GM19239 (cell line): ENCODE measurements around the gene L3MBTL1.
A peak's percentile ranks its signal among the peaks of the same experiment; 100 is the strongest.
"Not testable (repeated sequence)": the region's sequence is repeated elsewhere in the genome, so short reads cannot be mapped to it uniquely, and the experiment has no call there.

Experiments used
- DNase-seq: peaks from one replicate; pipeline ENCODE4 v3.0.0; 2011; ENCODE audit warnings: low spot score; ENCODE audit not compliant: insufficient read length
- FAIRE-seq: peaks from 2 replicates; lab custom pipeline; 2011; peaks lifted over from hg19 to GRCh38; lab: Jason Lieb, UNC

L3MBTL1 gene

DNA sequence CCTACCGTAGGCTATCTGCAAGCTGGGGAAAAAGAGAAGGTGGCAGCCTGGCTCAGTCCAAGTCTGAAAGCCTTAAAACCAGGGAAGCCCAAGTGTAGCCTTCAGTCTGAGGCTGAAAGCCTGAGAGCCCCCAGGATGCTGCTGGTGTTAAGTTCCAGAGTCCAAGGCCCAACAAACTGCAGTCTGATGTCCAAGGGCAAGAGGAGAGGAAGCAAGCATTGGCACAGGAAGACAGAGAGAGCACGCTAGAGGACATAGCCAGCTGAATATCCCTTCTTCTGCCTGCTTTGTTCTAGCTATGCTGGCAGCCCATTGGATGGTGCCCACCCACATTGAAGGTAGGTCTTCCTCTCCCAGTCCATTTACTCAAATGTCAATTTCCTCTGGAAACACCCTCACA is 12.1 kb upstream of the L3MBTL1 start:
- no peak for DNase-seq
- FAIRE-seq: no peak

DNA sequence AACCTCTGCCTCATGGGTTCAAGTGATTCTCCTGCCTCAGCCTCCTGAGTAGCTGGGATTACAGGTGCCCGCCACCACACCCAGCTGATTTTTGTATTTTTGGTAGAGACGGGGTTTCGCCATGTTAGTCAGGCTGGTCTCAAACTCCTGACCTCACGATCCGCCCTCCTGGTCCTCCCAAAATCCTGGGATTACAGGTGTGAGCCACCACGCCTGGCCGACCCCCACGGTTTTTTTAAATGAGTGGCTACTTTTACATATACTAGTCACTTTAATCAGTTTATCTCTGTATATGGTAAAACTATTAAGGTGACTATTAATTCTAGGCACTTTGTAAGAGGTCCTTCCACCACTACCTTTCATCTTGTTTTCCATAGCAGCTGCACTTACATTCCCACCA is 5.5 kb upstream of the L3MBTL1 start:
- FAIRE-seq, DNase-seq: not testable (repeated sequence)

DNA sequence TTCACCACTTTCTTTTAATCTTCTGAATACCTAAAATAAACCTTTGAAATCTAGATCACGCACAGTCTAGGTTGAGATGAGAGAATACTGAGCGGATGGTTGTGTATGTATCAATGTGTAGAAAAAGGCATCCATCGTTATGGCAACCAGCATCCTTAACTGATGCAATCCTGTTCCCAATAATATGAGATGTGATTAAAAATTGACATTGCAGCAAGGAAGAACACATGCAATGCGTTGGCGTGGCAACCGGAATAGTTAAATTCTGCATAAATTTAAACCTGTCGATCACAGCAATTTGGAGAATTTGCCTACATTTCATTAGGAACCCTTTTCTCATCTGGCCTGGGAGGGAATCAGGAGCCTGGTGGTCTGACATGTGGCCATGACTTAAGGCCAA is 1.3 kb upstream of the L3MBTL1 start:
- no peak for DNase-seq
- no peak for FAIRE-seq

DNA sequence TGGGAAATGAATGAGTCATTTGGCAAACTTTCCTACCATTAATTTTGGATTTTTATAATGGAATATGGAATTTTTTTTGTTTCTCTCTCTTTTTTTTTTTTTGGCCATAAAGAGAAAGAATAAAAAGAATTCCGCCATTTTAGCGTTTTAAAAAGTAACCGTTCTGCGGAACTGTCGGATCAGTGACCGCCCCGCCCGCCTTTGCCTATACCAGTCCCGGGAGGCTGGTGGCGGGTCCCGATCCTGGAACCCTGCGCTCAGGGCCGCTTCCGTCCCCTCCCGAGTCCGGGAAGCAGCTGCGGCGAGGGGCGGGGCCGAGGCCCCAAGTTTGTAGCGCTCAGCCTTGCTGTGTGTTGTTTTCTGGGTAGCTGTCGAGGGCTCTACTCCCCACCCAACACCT is 609 bp downstream of the L3MBTL1 start:
- no peak for FAIRE-seq
- no peak for DNase-seq

DNA sequence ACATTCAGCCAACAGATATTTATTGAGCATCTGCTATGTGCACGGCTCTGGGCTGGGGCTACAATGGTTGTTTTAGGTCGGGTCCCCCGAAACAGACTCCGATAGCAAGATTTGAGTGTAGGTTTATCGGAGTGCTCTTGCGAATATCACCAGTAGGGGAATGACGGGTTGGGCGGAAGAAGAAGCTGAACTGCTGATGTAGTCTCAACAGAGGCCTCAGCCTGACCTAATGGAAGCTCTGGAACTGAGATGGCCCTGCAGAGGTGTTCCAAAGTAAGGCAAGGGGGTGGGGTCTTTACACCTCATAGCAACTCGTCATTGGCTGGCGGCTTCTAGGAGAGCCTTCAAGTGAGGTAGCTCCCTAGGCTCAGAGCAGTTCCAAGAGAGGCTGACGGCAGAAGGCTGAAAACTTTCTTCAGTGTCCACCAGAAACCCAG is 1.1 kb downstream of the L3MBTL1 start:
- DNase-seq: no peak
- FAIRE-seq: no peak

DNA sequence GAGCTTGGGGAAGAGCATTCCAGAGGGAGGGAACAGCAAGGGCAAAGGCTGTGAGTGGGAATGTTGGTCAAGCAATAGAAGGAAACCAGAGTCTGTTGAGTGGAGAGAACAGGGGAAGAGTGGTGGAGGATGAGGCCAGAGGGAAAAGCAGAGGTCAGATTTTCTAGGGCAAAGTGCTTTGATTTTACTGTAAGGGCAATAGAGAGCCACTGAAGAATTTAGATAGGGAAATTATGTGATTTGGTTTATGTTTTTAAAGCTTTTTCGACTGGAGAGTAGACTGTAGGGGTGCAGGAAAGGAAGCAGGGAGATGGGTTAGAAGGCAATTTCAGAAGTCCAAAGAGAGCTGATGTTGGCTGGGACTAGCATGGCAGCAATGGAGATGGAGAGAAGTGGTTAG is 4.4 kb downstream of the L3MBTL1 start:
- no peak for FAIRE-seq
- no peak for DNase-seq

DNA sequence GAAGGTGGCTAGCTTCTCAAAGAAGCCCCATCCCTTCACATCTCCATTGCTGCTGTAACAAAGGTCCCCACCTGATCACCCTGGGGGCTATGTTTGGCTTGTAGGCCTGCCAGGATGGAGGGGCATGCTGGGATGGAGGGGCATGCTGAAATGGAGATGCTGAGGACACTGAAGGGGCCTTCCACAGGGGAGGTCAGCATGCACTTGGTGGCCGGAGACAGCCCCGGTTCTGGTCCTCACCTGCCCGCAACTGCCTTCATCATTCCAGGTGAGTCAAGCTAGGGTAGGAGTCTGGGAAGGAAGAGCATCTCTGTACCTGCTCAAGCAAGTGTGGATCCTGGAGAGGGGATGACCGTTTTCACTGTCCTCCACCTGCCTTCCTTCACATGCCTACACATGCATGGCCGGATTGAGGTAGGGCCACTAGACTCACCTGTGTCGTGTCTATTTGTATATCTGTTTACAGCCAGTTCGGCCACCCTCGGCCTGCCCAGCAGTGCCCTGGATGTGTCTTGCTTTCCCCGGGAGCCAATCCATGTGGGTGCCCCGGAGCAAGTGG is 6.0 kb downstream of the L3MBTL1 start:
- DNase-seq (no peak), FAIRE-seq (no peak)

DNA sequence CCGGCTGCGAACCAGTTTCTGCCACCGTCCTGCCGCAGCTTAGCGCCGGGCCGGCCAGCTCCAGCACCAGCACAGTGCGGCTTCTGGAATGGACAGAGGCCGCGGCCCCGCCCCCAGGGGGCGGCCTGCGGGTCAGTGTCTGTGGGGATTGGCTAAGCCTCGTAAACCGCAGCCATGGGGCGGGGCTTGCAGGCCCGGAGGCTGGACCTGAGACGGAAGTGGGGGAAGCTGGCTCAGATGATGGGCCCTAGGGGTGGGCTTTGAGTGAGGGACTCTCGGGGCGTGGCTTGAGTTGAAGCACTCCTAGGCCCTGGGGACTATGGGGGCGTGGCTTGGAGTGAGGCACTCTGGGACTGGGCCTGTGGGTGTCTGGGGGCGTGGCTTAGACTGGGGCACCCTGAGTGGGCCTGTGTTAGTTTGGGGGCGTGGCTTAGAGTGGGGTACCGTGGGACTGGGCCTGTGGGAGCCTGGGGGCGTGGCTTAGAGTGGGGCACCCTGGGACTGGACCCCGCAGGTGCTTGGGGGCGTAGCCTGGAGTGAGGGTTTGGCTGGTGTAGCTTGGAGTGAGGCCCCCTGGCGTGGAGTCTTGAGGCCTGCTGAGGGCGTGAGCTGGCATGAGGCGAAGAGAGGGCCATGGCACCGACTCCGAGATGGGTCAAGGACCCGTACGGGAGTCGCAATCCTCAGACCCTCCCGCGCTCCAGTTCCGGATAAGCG is 6.6 kb downstream of the L3MBTL1 start:
- FAIRE-seq: peak; percentile 66

DNA sequence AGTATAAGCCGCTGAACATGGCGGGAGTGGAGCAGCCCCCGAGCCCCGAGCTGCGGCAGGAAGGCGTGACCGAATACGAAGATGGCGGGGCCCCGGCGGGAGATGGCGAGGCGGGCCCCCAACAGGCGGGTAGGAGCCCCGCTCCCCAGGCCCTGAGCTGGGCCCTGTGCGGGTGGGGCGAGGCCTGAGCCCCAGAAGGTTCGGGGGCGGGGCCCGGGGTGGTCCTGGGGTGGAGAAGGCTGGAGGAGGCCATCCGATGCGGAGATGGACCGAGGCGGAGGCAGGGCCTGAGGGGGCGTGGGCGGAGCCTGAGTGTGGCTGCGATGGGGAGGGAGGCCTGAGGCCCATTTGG is 7.1 kb downstream of the L3MBTL1 start:
- FAIRE-seq: no peak
- no peak for DNase-seq

More for the DNA sequence above, 6.6 kb downstream of the L3MBTL1 start:
- DNase-seq: peak; percentile 91

DNA sequence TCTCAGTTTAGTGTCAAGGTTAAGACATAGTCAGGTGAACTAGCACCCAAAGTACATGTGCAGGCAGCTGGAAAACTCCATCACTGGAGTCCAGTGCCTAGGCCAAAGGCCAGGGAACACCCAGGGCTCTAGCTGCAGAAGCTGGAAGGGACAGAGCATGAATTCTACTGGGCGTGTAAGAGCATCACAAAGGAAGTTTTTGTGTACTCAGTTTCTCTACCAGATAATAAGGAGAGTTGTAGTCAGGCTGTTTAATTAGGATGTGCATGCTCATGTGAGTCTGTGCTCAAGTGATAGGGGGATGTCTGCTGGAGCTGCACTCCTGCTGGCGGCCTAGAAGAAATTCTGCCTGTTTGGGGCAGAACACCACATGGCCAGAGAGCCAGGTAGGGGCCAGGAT is 8.1 kb downstream of the L3MBTL1 start:
- FAIRE-seq: no peak
- DNase-seq: no peak

DNA sequence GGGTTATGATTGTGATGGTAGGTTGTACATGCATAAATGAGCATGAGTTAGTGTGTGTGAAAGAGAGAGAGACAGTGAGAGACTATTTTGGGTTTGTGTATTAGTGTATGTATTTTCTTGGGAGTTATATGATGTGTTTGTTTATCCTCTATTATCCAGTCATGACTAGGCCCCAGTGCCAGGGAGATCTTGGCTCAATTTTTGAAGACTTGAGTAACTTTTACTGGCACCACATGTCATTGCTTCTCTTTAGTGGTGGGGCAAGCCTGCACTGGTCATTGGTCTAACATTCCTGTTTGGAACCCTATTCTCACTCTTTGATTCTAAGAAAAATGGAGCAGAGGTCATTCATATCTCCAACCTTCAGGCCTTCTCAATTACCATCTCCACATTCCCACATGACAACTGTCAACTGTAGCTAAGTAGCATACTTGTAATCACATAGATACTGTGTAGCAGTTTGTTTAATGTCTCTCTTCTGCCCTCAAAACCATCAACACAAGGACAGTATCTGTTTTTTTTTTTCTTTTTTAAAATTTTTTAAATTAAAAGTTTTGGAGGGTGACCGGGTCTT is 8.8 kb downstream of the L3MBTL1 start:
- FAIRE-seq (no peak), DNase-seq (no peak)

DNA sequence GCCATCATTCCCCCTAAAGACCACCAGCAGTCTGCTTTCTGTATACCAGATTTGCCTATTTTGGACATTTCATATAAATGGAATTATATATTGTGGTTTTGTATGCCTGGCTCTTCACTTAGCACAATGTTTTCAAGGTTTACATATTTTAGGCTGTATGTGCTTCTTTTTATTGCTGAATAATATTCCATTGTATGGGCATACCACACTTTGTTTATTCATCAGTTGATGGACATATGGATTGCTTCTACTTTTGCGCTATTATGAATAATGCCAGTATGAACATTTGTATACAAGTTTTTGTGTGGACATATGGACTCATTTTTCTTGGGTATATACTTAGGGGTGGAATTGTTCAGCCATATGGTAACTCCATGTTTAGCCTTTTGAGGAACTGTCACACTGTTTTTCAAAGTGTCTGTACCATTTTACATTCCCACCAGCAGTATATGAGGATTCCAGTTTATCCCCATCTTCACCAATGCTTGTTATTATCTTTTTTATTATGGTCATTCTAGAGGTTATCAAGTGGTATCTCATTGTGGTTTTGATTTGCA is 12.7 kb downstream of the L3MBTL1 start:
- no peak for FAIRE-seq
- DNase-seq: no peak

DNA sequence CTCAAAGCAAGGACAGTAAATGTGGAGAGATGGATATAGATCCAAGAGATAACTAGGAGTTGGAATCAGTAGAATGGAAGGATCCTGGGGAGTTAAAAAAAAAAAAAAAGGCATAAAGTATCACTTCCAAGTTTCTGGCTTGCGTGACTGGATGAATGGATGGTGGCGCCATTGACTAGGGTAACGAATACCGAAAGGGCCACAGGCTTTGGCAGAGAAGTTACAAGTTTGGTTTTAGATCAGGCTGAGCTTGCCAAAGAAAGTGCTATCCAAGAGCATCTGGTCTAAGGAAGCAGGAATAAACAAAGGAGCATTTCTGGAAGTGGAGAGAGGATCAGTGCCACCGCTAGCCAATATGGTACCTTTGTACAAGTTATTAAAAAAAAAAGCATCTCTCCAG is 17.5 kb downstream of the L3MBTL1 start:
- FAIRE-seq: no peak
- DNase-seq: no peak

DNA sequence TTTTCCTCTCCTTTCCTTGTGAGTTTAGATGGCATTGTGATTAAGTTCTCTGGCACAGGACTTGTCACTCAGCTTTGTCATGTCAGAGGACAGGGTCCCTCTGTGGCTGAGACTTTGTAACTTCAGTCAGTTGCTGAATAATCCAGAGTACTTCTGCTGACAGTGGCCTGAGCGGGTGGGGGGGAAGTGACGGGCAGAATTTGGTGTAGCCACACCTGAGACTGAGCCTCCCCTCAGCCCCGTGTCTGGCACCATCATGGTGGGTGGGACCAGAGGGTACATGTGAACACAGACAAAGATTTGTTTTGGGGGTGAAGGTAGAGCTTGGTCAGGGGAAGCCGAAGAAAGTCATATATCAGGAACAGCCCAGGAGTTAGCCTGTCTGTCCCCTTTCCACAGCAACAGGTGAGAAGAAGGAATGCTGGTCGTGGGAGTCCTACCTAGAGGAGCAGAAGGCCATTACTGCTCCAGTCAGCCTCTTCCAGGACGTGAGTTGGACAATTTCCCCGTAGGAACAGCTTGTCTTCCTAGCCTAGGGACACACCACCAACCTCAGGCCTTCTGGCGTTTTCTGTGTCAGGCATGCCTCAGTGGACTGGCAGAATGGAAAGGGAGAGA is 20.9 kb downstream of the L3MBTL1 start:
- no peak for FAIRE-seq
- DNase-seq: no peak

DNA sequence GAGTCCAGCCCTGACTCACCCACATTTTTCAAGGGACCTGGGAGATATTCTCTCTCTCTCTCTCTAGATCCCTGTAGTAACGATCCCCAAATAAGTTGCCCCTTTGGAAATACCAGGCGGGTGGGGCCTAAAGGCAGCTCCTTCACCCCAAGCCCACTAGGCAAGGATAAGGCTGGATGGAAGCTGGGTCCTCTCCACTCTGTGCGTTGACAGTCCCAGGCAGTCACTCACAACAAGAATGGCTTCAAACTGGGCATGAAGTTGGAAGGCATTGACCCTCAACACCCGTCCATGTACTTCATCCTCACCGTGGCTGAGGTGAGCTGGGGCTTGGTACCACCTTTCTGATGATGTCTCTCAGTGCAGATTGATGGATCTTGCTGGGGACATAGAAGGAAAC is 21.6 kb downstream of the L3MBTL1 start:
- DNase-seq (no peak), FAIRE-seq (no peak)

DNA sequence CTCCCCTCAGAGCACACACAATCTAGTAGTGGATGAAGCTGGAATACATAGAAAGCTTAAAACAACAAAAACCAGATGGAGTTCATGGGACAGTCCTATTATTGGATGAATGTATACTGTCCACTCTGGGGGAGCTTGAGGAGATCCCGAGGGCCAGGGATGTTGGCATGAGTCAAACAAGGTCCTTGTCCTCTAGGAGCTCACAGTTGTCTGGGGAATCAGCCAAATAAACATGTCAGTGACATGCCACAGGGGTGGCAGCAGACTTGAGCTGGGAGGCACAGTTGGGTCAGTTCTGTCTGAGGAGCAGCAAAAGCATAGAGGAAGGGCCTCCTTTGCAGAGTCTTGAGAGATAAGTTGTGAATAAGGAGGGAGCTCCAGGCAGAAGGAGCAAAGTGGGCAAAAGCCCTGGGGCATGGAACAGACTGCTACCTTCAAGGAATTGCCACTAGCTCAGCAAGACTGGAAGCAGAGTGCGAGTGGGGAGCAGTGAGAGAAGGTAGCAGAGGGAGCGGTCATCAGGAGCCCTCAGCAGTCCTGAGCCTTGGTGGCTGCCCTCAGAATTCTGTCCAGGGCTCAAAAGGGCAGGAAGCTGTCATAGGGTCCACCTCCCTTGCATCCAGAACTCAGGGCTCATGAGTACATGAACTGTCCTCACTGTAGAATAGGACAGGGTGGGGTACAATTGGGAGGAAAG is 22.1 kb downstream of the L3MBTL1 start:
- DNase-seq (no peak), FAIRE-seq (no peak)

DNA sequence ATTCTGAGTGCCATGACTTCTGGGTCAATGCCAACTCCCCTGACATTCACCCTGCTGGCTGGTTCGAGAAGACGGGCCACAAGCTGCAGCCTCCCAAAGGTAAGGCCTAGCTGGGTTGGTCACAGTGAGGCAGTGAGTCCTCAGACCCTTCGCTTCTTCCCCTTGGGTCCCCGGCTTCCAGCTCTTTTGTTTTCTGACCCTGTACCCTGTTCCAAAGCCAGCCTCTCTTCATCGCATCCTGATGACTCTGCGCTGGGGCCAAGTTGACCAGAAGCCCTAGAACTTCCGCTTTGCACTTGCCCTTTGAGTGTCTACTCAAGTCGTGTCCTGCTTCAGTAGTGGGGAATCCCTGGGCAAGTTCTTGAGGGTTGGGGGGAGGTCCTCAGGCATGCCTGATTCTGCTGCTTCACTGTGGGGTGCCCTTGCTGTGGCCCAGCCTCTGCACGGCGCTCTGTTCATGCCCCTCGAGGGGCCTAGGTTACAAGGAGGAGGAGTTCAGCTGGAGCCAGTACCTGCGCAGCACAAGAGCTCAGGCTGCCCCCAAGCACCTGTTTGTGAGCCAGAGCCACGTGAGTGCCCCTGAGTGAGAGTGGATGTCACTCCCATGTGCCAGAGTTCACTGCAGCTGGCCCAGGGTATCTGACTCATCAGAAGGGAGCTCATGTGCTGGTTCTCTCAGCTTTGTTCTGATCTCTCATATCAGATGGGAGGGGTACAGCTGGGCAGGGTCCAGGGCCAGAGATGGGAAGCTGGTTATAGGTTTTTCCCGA is 23.0 kb downstream of the L3MBTL1 start:
- no peak for FAIRE-seq
- DNase-seq: no peak

DNA sequence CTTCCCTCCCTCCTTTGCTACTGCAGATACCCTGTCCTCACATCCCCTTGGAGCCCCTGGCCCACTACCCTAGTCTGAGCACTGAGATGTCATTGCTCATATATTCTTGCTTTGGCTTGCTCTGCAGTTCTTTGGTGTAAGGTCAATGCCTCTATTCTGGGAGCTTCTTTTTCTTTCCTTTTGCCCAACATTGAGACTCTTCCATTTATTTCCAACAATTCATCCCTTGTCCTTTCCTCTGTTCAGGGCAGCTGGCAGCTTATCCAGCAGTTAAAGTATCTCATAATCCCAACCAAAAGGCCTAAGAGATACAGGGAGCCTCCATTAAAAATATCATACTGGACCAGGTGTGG is 23.6 kb downstream of the L3MBTL1 start:
- no peak for FAIRE-seq
- DNase-seq: no peak

DNA sequence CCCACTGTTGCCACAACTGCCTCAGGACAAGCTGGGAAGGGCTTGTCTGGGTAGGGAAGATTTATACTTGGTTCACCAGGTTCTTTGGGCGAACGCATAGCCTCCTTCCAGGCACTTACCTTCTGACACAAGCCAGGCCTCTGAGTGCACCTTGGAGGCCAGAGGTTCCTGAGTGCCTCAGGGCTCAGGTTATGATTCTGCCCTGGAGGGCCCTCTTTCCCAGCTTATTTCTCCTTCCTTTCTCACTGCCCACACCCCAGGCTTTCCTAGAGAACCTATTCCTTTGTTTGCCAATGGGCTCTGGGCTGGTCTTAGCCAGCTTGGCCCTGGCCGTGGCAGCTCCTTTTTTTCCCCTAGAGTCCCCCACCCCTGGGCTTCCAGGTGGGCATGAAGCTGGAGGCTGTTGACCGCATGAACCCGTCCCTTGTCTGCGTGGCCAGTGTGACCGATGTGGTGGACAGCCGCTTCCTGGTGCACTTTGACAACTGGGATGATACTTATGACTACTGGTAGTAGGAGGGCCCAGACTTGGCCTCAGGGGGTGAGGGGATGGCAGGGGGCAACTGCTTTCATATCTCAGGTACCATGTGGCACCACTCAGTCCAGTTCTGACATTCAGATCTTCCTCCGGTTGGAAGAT is 25.0 kb downstream of the L3MBTL1 start:
- no peak for DNase-seq

DNA sequence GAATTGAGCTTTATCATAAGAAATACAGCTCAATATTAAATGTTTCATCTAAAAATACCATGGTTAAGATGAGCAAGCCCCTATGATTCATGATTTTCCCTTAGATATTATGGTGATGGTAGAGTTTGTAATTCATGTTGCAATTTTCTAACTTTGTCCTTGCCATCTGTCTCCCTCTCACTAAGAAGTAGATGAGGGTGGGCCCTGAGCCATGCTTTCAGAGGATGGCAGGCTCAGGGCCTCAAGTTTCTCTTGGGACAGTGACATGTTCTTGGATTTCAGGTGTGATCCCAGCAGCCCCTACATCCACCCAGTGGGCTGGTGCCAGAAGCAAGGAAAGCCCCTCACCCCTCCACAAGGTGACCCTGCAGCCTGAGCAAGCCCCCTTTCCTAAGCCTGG is 25.6 kb downstream of the L3MBTL1 start:
- DNase-seq: no peak

More for the DNA sequence above, 25.0 kb downstream of the L3MBTL1 start:
- no peak for FAIRE-seq

More for the DNA sequence above, 25.6 kb downstream of the L3MBTL1 start:
- no peak for FAIRE-seq
